GM21423 (cell line): ENCODE data around the gene AVPR1B.
"Not testable (repeated sequence)": the region's sequence is repeated elsewhere in the genome, so short reads cannot be mapped to it uniquely, and the experiment has no call there.

ENCODE experiments used
- ATAC-seq: cut with Tn5 transposase; IDR thresholded peaks from one replicate; pipeline ENCODE4 v1.9.1; 2021; ENCODE audit warnings: mild to moderate bottlenecking, moderate library complexity; ENCODE audit not compliant: unreplicated experiment

Gene AVPR1B

DNA sequence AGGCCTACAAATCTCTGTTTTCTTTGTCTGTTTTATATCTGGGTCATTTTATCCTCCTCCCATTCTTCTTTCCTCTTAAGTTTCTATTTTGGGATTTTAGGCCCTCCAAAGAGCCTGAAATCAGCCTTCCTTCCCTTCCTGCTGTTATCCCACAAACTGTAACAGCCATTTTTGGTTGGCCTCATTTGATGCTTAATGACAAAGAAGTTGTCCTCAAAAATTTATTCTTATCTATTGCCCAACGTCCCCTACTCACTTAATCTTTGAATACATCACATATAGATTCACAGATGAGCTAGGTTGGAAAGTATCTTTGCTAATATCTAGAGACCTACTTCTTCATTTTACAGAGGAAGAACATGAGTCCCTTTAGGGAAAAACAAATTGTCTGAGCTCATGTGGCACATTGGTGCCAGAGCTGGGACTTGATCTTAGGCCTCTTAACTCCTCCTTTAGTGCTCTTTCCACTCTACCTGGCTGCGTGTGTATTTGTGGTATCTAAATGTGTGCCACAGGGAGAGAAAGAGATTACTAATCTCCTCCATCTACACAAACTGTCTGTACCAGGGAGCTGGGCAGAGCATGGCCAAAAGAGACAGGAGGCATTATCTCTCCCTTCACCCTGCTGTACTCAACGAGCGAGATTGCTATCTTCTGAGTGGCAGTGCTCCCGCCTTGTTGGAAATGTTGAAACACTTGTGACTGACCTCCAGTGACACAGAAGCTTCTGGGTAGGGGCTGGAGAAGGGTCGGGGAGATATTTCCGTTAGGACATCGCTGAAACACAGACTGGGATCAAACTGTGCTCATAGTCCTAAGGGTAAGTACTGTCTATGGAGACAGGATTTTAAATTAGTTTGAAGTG, 34.1 kb downstream of the AVPR1B start:
- ATAC-seq, result no peak

DNA sequence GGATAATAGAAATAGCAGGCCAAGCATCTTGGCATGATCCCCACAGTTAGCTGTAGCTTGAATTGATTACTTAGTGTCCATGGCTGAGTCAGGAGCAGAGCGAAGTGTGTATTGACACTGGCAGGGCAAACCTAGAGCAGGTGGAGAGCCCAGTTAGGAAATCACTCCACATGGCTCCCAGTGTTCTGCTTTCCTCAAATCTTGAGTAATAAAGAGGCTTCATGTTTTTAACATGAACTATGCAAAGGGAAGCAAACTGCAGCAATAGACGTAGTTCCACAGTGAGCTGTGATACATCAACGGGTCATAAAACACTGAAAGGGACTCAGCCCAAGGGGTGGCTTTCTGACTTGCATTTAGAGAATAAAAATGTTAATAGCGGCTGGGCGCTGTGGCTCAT, 35.3 kb downstream of the AVPR1B start:
- ATAC-seq, result no peak

DNA sequence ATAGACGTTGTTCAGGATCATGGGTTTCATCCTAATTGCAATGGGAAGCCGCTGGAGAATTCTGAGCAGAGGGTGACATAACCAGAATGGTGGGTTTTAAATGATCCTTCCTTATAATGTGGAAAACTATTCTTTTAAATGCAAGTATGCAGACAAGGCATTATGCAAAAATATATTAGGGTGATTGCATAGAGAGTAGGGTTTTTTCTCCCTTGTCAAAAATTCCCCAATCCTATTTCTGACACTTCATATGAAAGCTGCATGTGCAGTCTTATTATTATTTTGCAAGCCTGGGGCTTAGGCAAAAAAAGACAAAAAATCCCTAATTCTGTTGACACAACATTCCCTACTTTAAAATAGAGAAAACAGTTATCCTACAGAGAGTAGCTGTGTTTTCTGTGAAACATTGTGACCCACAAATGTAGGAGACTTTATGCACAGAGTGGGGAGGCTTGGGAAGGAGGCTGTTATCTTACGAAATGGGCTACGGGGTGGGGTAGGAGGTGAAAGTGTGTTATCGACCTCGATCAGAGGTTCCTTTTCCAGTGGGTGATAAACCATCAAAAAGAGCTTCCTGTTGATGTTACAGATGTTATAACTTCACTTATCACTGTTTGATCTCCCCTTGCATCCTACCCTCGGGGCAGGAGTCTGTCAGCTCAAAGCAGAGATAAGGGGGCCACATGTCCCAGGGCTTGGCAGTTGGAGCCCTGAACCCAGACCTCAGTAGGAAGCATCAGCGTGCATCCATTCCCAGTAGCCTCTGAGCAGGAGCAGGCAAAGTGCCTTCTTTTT, 37.0 kb downstream of the AVPR1B start:
- no peak for ATAC-seq

DNA sequence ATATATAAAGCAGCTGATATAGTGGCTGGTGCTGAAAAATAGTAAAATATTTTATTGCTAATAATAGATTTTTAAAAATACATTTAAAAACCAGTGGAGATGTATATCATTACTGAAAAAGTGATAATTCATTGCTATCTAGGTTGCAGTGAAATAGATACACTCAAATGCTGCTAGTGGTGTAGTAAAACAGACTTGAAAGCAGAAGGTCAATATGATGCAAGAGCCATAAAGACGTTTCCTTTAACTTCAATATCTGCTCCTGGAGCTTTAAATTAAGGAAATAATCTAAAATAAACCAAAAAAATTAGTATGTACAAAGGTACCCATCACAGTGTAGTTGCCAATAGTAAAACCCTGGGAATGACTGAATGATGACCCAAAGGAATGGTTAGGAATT, 38.1 kb downstream of the AVPR1B start:
- ATAC-seq, result no peak

DNA sequence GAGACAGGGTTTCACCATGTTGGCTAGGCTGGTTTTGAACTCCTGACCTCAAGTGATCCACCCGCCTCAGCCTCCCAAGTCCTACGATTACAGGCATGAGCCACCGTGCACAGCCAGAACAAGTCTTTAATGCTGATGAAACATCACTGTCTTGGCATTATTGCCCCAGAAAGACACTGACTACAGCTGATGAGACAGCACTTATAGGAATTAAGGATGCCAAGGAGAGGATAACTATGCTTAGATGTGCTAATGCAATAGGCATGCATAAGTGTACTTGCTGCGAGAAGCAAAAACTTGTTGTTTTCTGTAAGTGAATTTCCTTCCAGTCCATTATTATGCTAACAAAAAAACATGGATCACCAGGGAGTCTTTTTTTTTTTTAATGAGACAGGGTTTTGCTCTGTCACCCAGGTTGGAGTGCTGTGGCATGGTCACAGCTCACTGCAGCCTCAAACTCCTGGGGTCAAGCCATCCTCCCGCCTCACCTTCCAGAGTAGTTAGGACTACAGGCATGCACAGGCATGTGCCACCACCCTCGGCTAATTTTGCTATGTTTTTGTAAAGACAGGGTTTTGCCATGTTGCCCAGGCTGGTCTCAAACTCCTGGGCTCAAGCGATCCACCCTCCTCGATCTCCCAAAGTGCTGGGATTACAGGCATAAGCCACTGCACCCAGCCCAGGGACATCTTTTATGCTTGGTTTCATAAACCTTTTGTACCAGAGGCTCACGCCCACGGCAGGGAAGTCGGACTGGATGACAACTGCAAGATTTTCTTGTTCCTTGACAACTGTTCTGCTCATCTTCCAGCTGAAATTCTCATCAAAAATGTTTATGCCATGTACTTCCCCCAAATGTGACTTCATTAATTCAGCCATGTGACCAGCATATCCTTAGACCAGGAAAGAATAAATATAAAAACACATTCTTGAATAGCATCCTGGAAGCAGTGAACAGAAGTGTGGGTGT, 41.1 kb downstream of the AVPR1B start:
- no peak for ATAC-seq

DNA sequence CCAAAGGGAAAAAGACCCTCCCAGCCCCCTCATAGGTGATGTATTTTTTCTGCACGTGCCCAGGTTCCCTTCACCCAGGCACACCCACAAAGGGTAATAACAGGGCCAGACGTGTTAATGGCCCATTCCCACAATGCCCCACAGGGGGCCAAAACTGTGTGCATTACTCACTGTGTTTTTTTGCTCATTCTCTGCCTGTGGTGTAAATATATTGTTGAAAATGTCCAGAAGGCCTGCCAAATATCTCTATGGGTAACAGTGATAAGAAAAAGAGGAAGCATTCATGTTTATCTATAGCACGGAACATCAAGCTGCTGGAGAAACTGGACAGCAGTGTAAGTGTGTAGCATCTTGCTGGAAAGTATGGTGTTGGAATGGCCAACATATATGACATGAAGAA, 42.3 kb downstream of the AVPR1B start:
- ATAC-seq, result no peak

DNA sequence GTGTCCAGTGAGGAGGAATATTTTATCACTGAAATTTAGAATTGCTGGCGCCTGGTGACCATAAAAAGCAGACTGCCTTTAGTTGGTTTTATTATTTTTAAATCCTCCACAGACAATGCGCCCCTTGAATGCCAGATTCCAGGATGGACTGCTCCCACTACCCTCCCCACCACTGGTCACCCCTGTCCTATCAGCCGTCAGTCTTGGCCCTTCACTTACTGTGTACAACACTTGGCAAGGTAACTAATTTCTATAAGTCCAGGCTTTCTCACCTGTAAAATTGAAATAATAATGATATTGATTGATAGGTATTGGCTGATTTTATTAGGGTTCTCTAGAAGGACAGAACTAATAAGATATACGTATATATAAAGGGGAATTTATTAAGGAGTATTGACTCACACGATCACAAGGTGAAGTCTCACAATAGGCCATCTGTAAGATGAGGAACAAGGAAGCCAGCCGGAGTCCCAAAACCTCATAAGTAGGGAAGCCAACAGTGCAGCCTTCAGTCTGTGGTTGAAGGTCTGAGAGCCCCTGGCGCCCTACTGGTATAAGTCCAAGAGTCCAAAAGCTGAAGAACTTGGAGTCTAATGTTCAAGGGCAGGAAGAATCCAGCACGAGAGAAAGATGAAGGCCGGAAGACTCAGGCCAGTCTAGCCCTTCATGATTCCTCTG, 46.4 kb downstream of the AVPR1B start:
- ATAC-seq, result no peak

DNA sequence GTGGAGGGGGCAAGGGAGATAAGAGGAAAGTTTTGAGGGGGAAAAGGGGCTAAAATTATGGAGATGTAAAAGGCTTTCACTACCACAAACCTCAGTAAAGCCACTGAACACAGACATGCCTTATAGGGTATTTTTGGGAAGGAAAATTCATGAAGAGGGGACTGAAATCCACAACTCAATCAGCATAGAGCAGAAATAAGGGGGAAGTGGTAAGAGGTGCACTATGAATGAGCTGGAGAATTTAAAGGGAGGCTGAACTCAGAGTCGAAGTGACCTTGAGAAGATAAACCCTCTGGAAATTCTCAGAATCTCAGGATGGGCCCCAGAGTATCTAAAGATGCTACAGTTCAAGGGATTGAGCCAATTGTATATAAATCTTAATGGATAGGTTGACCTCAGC, 48.9 kb downstream of the AVPR1B start:
- no peak for ATAC-seq

DNA sequence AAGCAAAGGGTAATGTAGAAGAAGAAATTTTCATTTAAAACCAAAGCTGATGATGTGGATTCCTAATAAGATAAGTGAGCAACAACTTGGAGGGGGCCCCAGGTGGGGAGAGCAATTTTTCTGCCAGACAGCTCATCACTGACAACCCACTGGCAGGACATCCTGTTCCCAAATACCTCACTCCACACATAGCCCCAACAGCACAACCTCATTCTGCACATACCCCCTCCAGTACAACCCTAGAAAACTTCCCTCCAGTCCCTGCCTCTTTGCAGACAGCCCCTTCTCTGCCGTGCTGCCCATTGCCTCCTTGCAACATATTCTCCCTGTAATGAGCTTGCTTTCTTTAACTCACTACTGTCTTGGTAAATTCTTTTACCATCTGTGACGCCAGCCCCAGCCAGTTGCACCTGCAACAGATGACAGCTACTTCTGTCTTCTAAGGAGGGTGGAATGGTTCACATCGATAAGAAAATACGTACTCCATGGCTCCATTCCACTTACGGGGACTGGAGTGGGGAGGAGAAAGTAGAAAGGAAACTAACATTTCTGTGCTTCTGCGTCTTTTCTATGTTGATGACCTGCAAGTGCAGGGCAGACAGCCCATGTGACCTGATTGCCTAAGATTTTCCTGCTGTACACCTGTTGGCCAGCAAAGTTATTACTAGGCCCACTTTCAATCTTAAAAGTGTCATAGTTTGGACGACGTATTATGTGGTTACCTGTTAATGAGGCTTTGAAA, 49.5 kb downstream of the AVPR1B start:
- ATAC-seq, result no peak

DNA sequence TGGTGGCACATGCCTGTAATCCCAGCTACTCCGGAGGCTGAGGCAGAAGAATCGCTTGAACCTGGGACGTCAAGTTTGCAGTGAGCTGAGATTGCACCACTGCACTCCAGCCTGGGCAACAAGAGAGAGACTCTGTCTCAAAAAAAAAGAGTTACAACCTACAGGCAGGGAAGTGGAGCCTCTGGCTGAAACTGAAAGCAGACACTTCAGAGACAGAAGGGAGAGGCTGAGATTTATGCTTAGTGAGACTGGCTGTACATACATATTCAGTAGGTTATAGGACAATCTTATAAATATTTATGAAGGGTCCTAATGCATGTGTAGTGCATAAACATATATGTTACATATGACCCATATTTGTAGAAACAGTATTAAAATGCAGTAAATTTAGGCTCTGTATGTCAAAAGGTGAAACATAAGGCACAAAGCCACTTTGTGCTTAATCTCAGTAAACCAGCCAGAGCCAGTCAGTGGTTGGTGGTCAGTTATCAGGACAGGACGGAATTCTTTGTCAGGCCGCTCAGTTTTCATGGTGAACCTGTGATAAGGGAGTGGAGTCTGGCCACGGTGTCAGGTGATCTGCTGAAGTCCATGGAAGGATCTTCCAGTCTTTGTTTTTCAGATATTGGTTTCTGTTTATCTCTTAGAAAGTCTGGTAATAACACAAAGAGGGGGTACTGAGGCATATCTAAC, 50.6 kb downstream of the AVPR1B start:
- ATAC-seq, result peak; percentile 75

DNA sequence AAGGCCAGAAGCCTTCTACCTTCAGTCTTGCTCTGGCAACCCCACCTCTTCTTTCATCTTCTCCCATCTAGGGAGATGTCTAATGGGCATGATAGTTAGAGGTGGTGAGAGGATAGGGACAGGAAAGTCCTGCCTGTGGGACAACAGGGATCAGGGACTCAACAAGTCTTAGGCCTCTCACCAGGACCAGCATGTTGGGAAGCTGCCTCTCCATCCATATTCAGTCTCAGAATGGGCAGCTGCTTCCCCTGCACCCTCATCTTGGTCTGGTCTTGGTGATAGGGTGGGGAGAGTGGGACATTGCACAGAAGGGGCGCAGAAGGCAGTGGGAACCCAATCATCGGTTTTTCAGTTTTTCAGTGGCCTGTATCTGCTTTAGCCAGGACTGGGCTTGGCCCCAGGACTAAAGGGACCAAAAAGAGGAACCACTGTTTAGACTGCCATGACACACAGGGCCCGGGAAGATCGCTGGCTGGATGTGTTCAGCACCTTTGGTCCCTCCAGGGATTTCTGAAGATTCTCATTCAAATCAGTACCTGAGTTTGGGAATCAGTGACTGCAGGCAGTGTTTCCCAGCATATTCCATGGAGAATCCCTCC, 51.5 kb downstream of the AVPR1B start:
- ATAC-seq, result no peak

DNA sequence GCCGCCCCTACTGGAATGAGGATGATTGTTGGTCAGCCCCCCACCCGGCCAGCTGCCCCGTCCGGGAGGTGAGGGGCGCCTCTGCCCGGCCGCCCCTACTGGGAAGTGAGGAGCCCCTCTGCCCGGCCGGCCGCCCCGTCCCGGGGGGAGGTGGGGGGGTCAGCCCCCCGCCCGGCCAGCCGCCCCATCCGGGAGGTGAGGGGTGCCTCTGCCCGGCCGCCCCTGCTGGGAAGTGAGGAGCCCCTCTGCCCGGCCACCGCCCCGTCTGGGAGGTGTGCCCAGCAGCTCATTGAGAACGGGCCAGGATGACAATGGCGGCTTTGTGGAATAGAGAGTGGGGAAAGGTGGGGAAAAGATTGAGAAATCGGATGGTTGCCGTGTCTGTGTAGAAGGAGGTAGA, 52.7 kb downstream of the AVPR1B start:
- ATAC-seq, result not testable (repeated sequence)

DNA sequence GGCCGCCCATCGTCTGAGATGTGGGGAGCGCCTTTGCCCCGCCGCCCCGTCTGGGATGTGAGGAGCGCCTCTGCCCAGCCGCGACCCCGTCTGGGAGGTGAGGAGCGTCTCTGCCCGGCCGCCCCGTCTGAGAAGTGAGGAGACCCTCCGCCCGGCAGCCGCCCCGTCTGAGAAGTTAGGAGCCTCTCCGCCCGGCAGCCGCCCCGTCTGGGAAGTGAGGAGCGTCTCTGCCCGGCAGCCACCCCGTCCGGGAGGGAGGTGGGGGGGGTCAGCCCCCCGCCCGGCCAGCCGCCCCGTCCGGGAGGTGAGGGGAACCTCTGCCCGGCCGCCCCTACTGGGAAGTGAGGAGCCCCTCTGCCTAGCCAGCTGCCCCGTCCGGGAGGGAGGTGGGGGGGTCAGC, 53.2 kb downstream of the AVPR1B start:
- ATAC-seq, result not testable (repeated sequence)

DNA sequence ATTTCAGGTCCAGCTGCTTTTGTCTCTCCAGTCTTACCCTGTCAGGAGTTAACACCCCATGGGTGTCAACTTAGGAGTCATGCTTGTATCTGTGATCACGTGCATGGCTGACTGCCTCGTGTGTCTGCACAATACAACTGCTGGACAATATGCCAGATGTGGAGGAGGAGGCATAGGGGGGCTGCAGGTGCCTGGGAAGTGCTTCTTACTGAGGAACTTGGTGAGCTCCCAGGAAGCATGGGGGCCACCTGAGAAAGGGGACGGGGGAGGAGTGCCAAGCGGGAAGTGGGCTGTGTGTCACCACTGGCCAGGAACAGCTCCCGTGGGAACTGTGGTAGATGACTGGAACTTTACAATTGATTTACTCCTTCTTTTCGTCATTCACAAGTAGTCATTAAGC, 54.7 kb downstream of the AVPR1B start:
- ATAC-seq, result no peak

DNA sequence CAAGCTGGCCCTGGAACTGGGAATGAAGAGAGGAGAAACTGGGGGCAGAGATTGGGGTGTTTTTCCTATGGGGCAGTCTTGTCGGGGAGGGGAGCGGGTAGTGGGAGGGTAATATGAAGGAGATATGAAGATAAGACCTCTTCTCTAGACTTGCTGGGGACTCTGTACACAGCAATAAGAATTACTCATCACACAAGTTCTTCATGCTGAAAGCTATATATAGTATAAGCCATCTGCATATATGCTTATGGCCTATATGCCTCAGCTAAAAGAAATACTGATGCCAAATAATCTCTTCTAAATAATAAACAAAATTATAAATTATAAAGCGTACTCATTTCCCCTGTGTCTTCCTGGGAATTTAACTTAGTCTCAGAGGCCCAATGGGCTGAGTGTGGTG, 56.3 kb downstream of the AVPR1B start:
- no peak for ATAC-seq
